ENCODE measurements around the gene GLT8D2.
"Not testable (repeated sequence)": the region's sequence is repeated elsewhere in the genome, so short reads cannot be mapped to it uniquely, and the experiment has no call there.

The GLT8D2 gene

DNA sequence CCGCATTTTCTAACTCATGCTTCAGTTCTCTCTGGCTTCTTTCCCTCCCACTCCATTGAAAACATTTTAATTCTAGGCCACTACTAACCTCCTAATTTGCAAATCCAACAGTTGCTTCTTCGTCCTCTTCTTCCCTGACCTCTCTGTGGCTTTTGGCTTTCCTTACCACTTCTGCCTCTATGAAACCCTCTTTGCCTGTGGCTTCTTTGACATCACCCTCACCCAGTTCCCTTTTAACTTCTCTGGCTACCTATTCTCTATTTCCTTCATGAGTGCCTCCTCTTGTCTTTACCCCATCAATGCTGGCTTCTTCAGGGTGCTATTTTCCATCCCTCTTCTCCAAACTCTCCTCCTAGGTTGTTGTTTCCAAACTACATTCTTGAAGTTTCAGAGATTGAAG is 10.0 kb upstream of the GLT8D2 start:
- Mint-ChIP-seq H3K4me3 (no peak overlapping the region), H3K27ac (no peak overlapping the region), H3K4me1 (no peaks in the 10 kb centered on the region), H3K9me3 (no peaks in the 10 kb centered on the region), H3K36me3 (no peaks in the 10 kb centered on the region)
- ATAC-seq, result no peak
- DNase-seq (ENCODE audit: low spot score in 2 of 2), result no peak

DNA sequence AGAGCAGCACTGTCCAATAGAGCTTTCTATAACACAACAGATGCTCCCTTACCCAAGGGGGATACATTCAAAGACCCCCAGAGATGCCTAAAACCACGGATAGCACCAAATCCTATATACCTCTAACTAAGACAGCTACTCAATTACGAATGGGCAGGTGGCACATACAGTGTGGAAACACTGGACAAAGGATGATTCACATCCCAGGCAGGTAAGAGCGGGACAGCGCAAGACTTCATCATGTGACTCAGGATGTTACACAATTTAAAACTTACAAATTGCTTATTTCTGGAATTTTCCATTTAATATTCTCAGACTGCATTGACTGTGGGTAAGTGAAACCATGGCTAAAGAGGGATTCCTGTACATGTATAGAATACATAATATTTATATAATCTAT is 8.8 kb upstream of the GLT8D2 start:
- no peak overlapping the region for H3K4me3 Mint-ChIP-seq
- no peaks in the 10 kb centered on the region for H3K36me3 Mint-ChIP-seq
- no peak for ATAC-seq
- H3K27ac Mint-ChIP-seq, result no peak overlapping the region
- DNase-seq (ENCODE audit: low spot score in 2 of 2), result no peak
- H3K9me3 Mint-ChIP-seq, result no peaks in the 10 kb centered on the region
- H3K4me1 Mint-ChIP-seq, result no peaks in the 10 kb centered on the region

DNA sequence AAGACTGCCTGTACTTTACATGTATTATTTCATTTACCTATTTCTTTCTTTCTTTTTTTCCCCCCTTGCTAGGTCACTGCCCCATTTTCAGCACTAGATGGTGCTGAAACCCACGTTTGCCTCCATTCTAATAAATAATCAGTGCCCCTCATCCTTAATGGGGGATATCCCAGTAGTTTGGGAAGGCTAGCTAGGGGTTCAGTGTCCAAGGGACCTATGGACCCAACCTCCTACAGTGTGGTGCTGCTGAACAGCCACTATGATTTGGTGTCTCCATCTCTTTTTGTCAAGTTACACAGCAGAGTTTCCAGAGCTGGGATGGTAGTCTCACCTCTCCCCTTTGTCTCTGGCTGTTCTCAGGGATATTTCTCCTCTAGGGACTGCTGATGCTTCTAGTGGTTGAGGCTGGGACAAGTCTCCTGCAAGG is 7.8 kb upstream of the GLT8D2 start:
- DNase-seq (ENCODE audit: low spot score in 2 of 2) (no peak), ATAC-seq (no peak)
- no peak overlapping the region for H3K27ac Mint-ChIP-seq
- H3K4me1 Mint-ChIP-seq, result no peaks in the 10 kb centered on the region
- H3K9me3 Mint-ChIP-seq, result no peaks in the 10 kb centered on the region
- no peaks in the 10 kb centered on the region for H3K36me3 Mint-ChIP-seq
- no peak overlapping the region for H3K4me3 Mint-ChIP-seq

DNA sequence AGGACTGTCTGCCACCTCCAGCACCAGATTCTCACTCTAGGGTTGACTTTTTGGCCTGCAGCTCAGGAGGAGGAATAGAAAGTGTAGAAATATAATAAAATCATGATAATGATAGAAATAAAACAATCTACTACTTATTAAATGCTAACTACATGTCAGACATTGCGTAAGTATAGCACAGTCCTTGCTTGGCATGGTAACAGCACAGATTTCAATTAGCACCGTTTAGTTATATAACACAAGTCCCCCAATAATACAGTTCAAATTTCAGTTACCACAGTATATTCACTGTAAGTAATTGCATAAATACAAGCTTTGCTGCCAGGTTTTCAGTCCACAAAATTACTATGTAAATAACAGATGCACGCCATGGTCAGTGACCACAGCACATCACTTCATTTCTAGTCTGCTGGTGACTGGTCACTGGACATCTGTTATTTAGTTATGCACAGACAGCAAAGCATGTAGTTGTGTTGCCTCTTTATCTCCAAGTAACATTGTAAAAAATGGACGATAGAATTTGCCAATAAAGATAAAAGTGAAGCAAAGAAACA is 6.5 kb upstream of the GLT8D2 start:
- Mint-ChIP-seq H3K27ac (no peak overlapping the region), H3K9me3 (no peaks in the 10 kb centered on the region)
- no peak for ATAC-seq

DNA sequence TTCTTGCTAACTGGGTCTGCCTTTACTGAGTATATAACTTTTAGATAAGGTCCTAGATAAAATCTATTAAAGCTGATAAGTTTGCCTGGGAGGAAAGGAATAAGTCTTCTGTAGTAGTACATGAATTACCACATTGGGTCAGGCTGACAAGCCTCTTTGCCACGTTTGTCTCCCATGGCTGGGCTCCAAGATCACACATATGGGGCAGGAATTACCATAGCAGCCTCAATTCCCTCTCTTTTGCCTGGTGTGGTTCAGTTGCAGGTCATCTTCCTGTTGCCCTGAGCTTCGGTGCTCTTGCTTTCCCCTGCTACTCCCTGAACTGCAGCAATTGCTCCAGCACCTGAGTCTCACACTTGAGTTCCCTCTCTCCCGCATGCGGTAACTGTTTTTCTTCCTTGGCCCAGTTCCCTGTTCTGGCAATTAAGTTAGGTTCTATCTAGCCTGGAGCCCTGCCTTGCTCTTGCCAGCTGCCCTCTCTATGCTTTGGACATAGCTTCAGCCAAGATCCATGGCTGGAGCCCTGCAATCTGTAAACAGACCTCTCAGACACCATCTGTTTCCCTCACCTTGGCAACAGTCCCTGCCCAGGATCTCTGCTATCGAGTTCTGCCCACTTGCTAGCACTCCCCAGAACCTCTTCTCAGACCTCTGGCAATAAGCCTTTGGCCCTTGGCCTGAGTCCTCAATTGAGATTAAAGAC is 5.8 kb upstream of the GLT8D2 start:
- no peak for ATAC-seq
- Mint-ChIP-seq H3K4me3 (no peak overlapping the region), H3K27ac (no peak overlapping the region), H3K4me1 (no peaks in the 10 kb centered on the region), H3K36me3 (no peaks in the 10 kb centered on the region), H3K9me3 (no peaks in the 10 kb centered on the region)
- DNase-seq (ENCODE audit: low spot score in 2 of 2), result no peak

More for the DNA sequence above, 6.5 kb upstream of the GLT8D2 start:
- Mint-ChIP-seq H3K36me3 (no peaks in the 10 kb centered on the region), H3K4me3 (no peak overlapping the region), H3K4me1 (no peaks in the 10 kb centered on the region)
- no peak for DNase-seq (ENCODE audit: low spot score in 2 of 2)

DNA sequence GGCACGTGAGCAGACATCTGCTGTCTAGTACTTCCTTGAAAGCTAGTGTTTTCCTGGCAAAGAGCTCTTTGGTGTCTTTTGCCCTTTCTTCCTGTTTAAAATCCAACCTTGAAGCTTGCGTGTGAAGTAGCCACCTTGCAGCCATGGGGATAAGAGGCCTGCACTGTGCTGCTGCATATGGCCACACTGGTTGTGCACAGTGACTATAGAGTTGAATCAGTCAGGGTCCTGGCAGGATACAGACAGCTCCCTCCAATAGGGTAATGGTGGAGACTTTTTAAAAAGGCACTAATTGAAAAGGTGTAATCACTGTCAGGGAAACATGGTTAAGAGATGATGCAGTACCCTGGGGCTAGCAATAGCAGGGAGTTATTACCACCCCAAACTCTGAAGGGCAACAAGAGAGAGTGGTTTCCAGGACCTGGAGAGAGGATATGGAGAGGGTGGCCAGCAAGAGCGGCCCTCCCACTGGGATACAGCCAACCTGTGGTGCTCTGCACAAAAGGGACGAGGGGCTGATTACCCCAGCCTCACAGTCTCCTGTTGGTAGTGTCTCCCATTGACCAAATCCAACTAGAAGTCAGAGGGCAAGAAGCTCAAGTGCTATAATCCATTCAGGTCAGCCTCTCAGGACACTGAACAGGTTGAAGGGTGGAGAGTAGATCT is 4.8 kb upstream of the GLT8D2 start:
- ATAC-seq (no peak), DNase-seq (ENCODE audit: low spot score in 2 of 2) (no peak)
- H3K4me3 Mint-ChIP-seq, result no peak overlapping the region
- no peaks in the 10 kb centered on the region for H3K36me3 Mint-ChIP-seq
- no peaks in the 10 kb centered on the region for H3K4me1 Mint-ChIP-seq
- no peaks in the 10 kb centered on the region for H3K9me3 Mint-ChIP-seq
- no peak overlapping the region for H3K27ac Mint-ChIP-seq

DNA sequence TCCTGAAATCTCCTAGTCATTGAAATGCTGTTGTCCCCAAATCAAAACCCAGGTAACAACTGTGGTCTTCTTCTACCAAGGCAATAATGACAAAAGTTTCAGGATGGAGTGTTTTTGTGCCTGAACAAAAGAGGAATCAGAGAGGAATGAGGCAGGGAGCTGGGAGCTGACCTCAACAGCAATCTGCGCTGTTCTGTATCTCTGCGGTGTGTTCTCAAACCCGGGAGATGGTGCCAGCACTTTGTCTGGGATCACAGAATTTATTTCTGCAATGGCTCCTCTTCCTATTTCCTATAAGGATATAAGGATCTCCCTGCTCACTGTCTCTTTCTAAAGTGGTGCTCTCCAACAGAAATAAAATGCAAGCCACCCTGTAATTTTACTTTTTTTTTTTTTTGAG is 449 bp upstream of the GLT8D2 start:
- Mint-ChIP-seq H3K9me3 (no peaks in the 10 kb centered on the region), H3K4me3 (peak overlapping the region; percentile 39), H3K4me1 (peaks cover 3% of the 10 kb centered on the region), H3K36me3 (no peaks in the 10 kb centered on the region), H3K27ac (no peak overlapping the region)
- no peak for ATAC-seq
- DNase-seq (ENCODE audit: low spot score in 2 of 2), result no peak

DNA sequence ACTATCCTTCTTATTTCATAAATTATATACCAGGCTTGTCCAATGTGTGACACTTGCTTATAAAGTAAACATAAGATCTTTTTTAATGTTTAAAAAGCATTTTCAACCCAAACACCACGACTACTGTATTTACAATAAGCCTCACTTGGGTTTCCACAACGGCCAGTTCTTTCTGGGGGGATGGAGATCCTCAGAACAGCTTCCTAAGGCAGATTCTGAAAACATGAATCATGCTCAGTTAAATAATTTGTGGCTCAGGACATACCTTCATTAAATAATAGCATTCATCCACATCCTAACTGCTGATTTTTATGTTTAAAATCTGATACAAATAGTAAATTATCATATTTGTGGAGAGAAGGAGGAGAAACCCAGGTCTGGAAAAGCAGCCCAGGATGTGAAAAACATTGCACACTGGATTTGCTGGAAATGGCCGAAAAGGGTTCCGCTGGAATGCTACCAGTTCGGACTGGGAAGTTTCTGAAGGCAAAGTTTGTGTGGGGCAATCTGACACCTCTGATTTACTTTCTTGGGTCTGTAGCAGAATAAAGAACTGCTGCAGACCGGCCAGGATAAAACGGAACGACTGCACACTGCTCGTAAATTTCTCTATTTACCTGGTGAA is 597 bp downstream of the GLT8D2 start:
- no peaks in the 10 kb centered on the region for H3K9me3 Mint-ChIP-seq
- H3K4me3 Mint-ChIP-seq, result peak overlapping the region; percentile 39
- H3K27ac Mint-ChIP-seq, result no peak overlapping the region
- no peaks in the 10 kb centered on the region for H3K36me3 Mint-ChIP-seq
- ATAC-seq (no peak), DNase-seq (ENCODE audit: low spot score in 2 of 2) (no peak)
- peaks cover 7% of the 10 kb centered on the region for H3K4me1 Mint-ChIP-seq

DNA sequence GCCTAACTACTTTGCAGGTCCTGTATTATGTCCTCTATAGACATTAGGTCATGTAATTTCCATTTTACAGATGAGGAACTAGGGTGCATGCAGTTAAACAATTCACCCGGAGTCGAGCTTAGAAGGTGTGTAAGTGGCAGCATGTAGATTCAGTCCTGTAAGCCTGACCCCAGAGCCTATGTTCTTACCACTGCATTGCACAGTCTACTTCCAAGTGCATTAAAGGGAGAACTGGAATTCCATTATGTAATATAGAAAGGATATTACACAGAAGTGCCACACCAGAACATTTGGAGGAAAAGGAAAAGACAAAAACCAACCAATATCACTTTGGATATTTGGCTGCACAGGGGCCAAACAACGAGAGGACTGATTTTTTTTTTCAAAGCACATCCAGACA is 1.2 kb downstream of the GLT8D2 start:
- ATAC-seq (no peak), DNase-seq (ENCODE audit: low spot score in 2 of 2) (no peak)
- no peaks in the 10 kb centered on the region for H3K36me3 Mint-ChIP-seq
- no peak overlapping the region for H3K4me3 Mint-ChIP-seq
- peaks cover 7% of the 10 kb centered on the region for H3K4me1 Mint-ChIP-seq
- no peaks in the 10 kb centered on the region for H3K9me3 Mint-ChIP-seq
- H3K27ac Mint-ChIP-seq, result no peak overlapping the region

DNA sequence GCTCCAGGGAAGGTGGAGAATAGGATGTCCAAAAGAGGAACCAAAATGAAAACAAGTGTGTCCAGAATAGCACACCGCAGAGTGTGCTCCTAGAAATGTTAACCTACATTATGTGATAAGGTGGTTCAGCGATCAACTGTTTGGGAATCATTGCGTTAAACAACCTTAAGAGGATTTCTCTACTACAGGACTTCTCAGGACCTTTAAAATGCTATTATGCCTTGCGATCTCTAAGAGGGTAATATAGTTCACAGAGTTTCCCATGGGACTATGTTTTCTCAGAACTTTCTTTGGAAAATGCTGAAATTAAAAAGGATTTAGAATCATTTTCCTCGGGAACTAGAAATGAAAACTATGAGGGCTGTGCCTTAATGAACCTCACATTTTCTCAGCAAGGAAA is 1.8 kb downstream of the GLT8D2 start:
- Mint-ChIP-seq H3K36me3 (no peaks in the 10 kb centered on the region), H3K4me1 (peaks cover 7% of the 10 kb centered on the region), H3K27ac (no peak overlapping the region), H3K4me3 (no peak overlapping the region), H3K9me3 (no peaks in the 10 kb centered on the region)
- DNase-seq (ENCODE audit: low spot score in 2 of 2) (no peak), ATAC-seq (no peak)

DNA sequence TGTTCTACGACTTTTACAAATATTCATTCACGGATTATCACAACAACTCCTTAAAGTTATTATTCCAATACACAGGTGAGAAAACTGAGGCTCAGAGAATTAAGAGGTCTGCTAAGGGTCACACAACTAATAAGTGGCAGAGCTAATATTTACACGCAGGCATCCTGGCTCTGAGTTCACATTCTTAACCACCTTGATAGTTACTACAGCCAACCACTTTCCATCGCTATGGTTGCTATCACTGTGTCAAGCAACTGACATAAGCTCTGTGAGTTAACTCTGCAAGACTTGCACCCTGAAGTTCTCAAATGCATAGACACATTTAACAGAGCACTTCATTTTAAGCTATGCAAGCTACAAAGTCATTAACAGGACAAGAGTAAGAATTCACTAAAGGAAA is 3.7 kb downstream of the GLT8D2 start:
- no peak overlapping the region for H3K4me3 Mint-ChIP-seq
- ATAC-seq, result no peak
- no peak overlapping the region for H3K27ac Mint-ChIP-seq
- H3K36me3 Mint-ChIP-seq, result no peaks in the 10 kb centered on the region
- H3K9me3 Mint-ChIP-seq, result no peaks in the 10 kb centered on the region
- DNase-seq (ENCODE audit: low spot score in 2 of 2), result no peak
- peaks cover 7% of the 10 kb centered on the region for H3K4me1 Mint-ChIP-seq

DNA sequence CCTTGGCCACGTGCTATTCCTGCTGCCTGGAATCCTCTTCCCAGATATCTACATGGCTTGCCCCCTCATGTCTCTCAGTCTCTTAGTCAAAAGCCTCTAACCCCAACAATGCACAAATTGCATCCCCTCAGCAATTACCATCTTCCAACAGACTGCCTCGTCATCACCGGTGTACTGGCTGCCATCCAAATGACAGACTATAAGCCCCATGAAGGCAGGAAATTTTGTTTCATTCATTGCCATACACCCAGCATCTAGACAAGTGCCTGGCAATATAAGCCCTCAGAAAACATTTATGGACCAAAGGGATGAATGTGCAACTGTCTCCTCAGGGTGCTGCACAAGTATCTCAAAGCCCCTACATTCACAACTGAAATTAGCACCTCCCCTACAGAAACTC is 5.8 kb downstream of the GLT8D2 start:
- H3K36me3 Mint-ChIP-seq, result no peaks in the 10 kb centered on the region
- H3K9me3 Mint-ChIP-seq, result no peaks in the 10 kb centered on the region
- no peak overlapping the region for H3K4me3 Mint-ChIP-seq
- DNase-seq (ENCODE audit: low spot score in 2 of 2), result no peak
- peaks cover 7% of the 10 kb centered on the region for H3K4me1 Mint-ChIP-seq
- no peak for ATAC-seq
- no peak overlapping the region for H3K27ac Mint-ChIP-seq

DNA sequence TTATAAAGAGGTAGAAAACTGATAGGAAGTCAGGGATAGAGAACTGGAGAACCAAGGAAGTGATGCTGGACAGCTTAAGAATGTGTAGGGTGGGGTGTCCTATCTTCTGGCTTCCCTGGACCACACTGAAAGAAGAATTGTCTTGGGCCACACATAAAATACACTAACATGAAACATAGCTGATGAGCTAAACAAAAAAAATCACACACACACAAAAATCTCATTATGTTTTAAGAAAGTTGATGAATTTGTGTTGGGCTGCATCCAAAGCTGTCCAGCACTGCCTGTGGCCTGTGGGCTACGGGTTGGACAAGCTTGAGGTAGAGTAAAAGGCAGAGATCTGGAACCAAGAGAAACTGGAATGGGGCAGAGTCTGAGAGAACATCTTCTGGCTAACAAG is 7.4 kb downstream of the GLT8D2 start:
- H3K4me1 Mint-ChIP-seq, result peaks cover 7% of the 10 kb centered on the region
- no peaks in the 10 kb centered on the region for H3K36me3 Mint-ChIP-seq
- ATAC-seq (no peak), DNase-seq (ENCODE audit: low spot score in 2 of 2) (no peak)
- no peak overlapping the region for H3K4me3 Mint-ChIP-seq
- H3K9me3 Mint-ChIP-seq, result no peaks in the 10 kb centered on the region
- H3K27ac Mint-ChIP-seq, result no peak overlapping the region

DNA sequence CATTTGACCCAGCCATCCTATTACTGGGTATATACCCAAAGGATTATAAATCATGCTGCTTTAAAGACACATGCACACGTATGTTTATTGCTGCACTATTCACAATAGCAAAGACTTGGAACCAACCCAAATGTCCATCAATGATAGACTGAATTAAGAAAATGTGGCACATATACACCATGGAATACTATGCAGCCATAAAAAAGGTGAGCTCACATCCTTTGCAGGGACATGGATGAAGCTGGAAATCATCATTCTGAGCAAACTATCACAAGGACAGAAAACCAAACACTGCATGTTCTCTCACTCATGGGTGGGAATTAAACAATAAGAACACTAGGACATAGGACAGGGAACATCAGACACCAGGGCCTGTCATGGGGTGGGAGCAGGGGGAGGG is 10.2 kb downstream of the GLT8D2 start:
- not testable (repeated sequence) for H3K4me3 Mint-ChIP-seq; H3K27ac Mint-ChIP-seq; H3K36me3 Mint-ChIP-seq; H3K9me3 Mint-ChIP-seq; ATAC-seq; DNase-seq (ENCODE audit: low spot score in 2 of 2); H3K4me1 Mint-ChIP-seq

DNA sequence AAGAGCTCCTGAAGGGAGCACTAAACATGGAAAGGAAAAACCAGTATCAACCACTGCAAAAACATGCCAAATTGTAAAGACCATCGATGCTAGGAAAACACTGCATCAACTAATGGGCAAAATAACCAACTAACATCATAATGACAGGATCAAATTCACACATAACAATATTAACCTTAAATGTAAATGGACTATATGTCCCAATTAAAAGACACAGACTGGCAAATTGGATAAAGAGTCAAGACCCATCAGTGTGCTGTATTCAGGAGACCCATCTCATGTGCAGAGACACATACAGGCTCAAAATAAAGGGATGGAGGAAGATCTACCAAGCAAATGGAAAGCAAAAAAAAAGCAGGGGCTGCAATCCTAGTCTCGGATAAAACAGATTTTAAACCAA is 13.8 kb downstream of the GLT8D2 start:
- not testable (repeated sequence) for H3K4me1 Mint-ChIP-seq, H3K36me3 Mint-ChIP-seq

DNA sequence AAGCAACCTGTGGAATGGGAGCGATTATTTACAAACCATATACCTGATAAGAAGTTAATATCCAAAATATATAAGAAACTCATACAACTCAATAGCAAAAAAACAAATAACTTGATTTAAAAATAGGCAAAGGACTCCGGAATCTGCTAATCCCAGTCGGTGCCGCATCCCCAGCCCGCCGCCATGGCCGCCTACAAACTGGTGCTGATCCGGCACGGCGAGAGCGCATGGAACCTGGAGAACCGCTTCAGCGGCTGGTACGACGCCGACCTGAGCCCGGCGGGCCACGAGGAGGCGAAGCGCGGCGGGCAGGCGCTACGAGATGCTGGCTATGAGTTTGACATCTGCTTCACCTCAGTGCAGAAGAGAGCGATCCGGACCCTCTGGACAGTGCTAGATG is 19.4 kb downstream of the GLT8D2 start:
- not testable (repeated sequence) for H3K9me3 Mint-ChIP-seq; H3K36me3 Mint-ChIP-seq; ATAC-seq; H3K4me3 Mint-ChIP-seq; H3K4me1 Mint-ChIP-seq; H3K27ac Mint-ChIP-seq; DNase-seq (ENCODE audit: low spot score in 2 of 2)

More for the DNA sequence above, 13.8 kb downstream of the GLT8D2 start:
- ATAC-seq; H3K27ac Mint-ChIP-seq; DNase-seq (ENCODE audit: low spot score in 2 of 2); H3K4me3 Mint-ChIP-seq; H3K9me3 Mint-ChIP-seq: not testable (repeated sequence)

All from stimulated activated effector memory CD8-positive, alpha-beta T cell treated with anti-CD3 and anti-CD28 coated beads, Interleukin-12 subunit alpha, Interleukin-12 subunit beta, amount 100 ng/mL, for 72 hours (primary cell).